NOMO-1 treated with DMSO at 0.1 percent for 48 hours (cell line): ENCODE data around the gene OGFOD3.
A peak's percentile ranks its signal among the peaks of the same experiment; 100 is the strongest.
"Not testable (repeated sequence)": the region's sequence is repeated elsewhere in the genome, so short reads cannot be mapped to it uniquely, and the experiment has no call there.

Source experiments
- DNase-seq: peaks from one replicate; lab custom pipeline; 2025; ENCODE audit not compliant: unreplicated experiment; lab: John Stamatoyannopoulos, UW

OGFOD3 gene

DNA sequence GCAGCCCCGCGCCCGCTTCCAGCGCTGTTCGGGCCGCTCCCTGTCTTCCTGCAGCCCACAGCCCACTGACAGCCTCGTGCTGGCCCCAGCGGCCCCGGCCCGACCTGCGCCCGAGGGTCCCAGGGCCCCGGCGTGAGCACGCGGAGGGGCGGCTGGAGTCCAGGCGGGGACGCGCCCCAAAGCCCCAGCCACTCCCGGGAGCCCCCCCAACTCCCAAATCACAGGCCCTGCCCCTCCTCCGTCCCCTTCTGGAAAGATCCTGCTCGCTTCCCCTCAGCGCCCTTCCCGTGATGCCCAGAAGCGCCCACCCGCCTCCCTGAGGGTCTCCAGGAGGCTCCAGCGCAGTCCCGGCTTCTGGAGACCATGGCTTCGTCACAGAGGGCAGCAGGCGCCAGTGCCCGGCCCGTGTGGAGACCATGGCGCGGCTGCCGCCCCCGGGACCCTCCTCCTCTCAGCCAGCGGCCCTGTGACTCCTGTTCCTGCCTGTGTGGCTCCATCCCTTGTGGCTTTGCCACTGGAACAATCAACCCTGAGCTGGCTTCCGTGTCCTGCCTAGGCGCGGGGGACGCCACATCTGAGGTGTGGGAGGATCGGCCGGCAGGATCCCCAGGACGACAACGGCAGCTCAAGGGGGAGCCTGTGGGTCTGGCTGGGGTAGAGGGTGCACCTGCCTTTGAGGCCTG, 42.9 kb downstream of the OGFOD3 start:
- no peak for DNase-seq

DNA sequence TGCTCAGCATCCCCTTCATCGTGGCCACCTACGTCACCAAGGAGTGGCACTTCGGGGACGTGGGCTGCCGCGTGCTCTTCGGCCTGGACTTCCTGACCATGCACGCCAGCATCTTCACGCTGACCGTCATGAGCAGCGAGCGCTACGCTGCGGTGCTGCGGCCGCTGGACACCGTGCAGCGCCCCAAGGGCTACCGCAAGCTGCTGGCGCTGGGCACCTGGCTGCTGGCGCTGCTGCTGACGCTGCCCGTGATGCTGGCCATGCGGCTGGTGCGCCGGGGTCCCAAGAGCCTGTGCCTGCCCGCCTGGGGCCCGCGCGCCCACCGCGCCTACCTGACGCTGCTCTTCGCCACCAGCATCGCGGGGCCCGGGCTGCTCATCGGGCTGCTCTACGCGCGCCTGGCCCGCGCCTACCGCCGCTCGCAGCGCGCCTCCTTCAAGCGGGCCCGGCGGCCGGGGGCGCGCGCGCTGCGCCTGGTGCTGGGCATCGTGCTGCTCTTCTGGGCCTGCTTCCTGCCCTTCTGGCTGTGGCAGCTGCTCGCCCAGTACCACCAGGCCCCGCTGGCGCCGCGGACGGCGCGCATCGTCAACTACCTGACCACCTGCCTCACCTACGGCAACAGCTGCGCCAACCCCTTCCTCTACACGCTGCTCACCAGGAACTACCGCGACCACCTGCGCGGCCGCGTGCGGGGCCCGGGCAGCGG, 43.6 kb downstream of the OGFOD3 start:
- no peak for DNase-seq

DNA sequence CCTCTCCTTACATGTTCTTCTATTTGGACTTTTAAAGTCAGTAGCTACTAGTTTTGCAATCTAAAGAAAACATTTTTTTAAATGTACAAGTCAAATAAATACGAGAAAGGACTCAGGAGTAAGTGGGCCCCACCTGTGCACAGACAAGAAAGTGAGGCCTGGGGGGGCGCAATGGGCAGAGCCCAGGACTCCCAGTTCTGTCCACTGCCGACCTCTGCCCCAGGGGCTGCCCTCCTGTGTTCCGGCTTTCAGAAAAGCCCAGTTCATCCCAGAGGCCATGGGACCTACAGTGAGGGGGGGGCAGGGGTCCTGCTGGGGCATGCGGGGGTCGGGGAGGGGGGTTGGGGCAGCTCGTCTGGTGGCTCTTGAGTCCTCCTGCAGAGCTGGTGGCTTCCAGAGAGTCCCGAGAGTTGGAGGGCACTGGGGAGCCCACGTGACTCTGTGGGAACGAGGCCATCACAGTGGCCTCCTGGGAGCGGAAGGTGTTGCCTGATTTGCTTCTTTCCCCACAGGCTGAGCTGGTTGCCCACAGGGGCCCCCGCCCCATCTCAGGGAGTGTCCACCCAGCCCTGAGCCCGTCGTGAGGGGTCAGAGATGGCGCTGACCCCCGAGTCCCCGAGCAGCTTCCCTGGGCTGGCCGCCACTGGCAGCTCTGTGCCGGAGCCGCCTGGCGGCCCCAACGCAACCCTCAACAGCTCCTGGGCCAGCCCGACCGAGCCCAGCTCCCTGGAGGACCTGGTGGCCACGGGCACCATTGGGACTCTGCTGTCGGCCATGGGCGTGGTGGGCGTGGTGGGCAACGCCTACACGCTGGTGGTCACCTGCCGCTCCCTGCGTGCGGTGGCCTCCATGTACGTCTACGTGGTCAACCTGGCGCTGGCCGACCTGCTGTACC, 44.4 kb downstream of the OGFOD3 start:
- no peak for DNase-seq

DNA sequence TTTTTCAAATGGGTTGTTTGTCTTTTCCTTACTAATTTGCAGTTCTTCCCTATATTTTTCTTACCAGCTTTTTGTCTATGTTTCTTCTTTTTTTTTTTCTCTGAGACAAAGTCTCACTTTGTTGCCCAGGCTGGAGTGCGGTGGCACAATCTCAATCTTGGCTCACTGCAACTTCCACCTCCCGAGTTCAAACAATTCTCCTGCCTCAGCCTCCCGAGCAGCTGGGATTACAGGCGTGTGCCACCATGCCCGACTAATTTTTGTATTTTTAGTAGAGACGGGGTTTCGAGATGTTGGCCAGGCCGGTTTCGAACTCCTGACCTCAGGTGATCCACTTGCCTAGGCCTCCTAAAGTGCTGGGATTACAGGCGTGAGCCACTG, 45.3 kb downstream of the OGFOD3 start:
- not testable (repeated sequence) for DNase-seq

DNA sequence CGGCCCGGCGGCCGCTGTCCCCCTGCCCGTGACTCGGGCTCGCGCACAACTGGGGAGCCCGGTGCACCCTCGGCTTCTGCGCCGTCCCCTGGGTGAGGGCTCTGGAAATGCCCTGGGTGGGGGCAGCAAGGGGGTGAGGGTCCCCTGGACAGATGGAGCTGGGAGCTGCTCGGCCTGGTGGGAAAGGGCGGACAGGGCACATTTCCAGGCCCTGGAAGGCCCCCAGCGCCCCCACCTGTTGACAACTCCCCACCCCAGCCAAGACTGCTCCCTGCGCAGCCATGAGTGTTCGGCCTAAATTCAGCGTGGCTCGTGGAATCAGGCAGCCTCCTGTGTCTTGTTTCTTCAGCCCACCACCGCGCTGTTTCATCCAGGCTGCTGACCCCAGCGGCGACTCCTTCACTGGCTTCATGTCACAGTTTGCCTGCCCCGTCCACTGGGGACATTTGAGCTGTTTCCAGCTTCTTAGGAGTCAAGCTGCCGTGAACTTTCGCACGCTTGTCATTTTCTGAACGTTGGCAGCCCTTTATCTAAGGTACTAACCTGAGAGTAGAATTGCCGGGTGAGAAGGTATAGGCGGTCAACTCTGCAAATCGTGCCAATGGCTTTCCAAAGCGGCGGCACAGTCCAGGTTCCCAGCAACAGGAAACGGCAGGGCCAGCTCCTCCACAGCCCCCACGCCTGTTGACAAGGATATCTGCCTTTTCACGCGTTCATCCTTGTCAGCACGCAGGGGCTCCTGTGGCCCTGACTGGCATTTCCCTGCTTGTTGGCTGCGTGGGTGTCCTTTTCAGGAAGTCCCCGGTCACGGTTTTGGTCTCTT, 45.9 kb downstream of the OGFOD3 start:
- DNase-seq: no peak

DNA sequence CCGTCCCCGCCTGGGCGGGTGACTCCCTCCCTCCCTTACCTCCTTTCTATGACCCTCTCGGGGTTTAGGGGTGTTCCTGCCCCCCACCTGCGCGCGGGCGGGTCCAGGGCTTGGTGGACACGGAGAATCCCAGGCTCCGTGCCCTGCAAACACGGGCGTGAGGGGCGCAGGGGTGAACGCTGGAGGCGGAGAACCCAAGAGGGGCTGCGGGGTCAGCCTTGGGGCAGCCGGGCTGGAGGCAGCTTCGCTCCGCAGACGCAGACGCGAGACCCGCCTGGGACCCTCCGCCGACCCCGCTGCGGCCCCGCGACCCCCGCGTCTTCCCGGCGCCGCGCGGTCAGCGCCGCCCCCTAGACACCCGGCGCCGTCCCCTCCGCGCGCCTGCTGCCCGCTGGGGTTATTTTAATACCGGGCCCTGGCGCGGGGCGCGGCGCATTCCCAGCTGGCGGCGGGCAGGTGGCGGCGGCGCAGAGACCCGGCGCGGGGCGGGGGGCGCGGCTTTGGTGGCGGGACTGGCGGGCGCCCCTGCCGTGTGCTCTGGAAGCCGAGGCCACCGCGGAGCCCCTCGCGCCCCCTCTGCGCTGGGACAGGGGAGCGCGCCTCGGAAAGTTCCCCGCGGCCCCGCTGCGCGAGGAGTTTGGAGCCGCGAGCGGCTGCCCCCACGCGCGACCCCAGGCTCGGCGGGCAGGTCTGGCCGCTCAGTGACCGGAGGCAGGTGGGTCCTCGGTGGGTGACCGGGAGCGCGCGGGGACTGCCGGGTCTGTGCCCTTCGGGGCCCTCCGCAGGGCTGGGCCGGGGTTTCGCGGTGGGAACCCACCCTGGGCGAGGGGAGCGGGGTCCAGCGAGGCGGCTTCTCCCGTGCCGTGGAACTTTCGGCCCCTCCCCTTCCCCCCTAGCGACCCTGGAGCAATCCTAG, 46.8 kb downstream of the OGFOD3 start, which contains the start of gene UTS2R:
Gene UTS2R, plus strand, starts transcription at position 433 of the 916 bp plus-strand sequence. CDS start 2,560 bp downstream, outside the sequence.
- no peak for DNase-seq

DNA sequence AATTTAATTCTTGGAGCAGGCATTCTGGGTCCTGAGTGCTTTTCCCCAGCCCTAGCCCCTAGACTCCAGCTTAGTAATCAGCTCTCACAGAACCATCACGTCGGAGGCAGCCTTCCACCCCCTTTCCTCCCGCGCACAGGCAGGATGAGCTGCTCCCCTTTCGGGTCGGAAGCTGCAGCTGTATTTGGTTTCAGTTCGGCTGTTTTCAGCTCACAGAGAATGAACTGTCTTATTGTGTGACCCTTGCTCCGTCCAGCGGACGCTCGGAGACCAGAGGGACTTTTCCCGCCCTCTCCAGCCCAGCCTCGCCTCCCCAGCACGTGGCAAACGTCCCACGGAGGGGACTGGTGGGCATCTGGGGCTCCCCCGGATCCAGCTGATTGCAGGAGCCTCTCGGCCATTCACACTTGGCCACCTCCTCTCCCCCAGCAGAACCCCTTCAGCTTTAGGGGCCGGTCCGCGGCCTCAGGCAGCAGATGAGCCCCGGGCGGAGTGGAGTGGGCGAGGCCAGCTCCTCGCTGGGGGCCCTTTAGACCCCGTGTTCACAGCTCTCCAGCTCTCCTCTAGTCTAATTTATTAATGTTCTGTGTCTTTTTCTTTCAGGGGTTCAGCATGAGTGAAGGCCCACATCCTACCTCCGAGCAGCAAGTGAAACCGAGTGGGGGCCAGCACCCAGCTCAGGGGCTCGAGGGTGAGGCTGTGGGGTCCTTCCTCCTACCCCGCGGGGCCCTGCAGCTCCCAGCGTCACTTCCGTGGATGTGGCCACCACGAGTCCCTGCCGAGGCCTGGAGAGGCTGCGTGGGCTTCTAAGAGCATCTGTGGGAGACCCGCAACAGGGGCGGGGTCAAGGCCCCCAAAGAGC, 47.7 kb downstream of the OGFOD3 start:
- DNase-seq: no peak

DNA sequence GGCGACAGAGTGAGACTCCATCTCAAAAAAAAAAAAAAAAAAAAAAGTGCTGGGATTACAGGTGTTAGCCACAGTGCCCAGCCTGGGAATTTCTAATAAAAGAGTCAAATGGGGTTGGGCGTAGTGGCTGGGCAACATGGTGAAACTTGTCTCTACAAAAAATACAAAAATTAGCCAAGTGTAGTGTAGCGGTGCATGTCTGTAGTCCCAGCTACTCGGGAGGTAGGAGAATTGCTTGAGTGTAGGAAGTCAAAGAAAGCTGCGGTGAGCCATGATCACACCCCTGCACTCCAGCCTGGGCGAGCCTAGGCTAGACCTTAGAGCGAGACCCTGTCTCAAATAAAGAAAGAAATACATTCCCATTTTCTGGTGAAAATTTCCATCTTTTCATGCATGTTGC, 49.2 kb downstream of the OGFOD3 start:
- DNase-seq: no peak

DNA sequence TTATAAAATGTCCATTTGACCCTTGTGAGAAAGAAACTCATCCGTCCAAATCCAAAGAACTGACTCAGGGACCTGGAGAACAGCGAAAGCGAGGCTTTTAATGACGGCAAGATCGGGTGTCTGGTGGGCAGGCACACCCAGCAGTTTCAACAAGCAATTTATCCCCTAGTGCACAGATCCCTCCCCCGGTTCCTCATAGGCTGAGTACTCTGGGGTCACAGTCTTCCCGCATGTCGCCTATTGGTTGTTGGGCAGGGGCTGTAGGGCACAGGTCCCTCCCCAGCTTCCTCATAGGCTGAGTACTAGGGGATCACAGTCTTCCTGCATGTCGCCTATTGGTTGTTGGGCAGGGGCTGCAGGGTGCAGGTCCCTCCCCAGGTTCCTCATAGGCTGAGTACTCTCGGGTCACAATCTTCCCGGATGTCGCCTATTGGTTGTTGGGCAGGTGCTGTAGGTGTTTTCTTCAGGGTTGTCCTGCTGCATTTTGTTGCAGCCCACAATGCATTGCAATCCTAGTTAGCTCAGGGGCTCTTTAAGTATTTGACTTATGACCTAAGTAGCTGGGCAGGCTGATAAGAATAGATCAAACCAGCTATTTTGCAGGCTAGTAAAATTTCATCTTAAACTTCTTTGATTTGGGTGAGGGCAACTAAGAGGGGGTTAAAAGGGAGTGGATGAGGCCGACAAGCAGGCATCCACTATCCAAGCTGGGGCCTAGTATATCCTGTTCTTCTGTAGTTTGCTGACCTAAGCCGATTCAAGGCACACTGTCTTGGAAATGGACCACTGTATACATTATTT, 50.5 kb downstream of the OGFOD3 start:
- peak; percentile 86 for DNase-seq

DNA sequence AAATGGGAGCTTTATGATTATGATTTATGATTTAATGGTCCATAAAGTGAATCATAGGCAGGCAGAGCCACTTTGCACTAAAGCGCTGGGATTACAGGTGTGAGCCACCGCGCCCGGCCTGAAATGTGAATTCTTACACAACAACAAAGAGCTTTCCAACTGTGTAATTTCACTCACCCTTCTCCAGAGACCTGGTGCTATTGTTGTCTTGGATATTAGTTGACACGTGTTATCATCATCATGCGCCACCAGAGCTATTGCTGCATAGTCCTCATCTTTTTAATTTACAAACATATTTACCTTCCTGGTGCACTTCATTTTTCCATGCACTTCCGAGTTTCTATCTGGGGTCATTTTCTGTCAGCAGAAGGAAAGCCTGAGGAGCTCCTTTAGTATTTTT, 51.6 kb downstream of the OGFOD3 start:
- no peak for DNase-seq

DNA sequence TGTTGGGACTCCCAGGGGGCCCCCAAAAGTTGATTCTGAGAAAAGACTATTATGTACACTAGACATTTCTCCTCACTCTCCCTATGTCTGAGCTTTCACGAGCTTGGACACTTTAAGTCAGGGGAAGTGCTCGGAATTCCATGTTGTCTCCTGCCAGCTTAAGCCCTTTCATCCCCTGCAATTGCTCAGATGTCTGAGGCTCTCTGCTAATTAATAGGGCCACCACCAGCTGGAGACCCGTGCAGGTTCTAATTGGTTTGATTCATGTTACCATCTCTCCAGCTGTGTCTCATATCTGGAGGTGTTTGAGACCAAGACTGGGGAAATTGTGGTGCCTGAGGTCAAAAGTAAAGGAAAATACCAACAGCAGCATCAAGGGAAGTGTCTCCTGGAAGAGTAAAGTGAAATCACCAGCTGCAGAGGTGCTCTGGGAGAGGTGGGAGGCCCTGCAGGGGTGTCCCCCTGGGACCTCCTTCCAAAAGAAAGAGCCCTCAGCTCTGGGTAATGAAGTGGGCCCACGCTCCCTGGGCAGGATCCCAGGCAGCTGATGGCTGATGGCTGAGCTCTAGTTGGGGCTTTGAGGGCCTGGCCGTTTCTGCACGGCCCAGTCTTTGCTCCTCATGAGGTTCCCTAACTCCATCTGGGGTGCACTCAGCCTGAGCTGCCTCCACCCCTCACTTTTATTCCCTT, 52.6 kb downstream of the OGFOD3 start:
- DNase-seq: no peak

DNA sequence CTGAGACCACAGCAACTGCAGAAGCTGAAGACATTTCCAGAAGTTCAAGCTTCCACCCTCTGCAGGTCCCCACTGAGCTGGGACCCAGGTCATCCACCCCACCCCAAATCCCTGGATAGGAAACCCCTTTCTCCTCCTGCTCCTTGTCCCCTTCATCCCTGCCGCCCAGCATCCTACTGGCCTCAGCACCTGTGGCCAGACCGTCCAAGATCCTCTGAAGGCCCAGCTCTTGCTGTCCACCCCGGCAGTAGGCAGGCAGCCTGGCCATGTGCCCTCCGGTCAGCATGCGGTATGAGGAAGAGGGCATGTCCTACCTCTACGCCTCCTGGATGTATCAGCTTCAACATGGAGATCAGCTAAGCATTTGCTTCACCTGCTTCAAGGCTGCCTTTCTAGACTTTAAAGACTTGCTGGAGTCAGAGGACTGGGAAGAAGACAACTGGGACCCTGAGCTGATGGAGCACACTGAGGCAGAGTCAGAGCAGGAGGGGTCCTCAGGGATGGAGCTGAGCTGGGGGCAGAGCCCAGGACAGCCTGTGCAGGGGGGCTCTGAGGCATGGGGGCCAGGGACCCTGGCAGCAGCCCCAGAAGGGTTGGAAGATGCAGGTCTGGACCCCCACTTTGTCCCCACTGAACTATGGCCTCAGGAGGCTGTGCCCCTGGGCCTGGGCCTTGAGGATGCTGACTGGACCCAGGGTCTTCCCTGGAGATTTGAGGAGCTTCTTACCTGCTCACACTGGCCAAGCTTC, 56.3 kb downstream of the OGFOD3 start:
- no peak for DNase-seq

DNA sequence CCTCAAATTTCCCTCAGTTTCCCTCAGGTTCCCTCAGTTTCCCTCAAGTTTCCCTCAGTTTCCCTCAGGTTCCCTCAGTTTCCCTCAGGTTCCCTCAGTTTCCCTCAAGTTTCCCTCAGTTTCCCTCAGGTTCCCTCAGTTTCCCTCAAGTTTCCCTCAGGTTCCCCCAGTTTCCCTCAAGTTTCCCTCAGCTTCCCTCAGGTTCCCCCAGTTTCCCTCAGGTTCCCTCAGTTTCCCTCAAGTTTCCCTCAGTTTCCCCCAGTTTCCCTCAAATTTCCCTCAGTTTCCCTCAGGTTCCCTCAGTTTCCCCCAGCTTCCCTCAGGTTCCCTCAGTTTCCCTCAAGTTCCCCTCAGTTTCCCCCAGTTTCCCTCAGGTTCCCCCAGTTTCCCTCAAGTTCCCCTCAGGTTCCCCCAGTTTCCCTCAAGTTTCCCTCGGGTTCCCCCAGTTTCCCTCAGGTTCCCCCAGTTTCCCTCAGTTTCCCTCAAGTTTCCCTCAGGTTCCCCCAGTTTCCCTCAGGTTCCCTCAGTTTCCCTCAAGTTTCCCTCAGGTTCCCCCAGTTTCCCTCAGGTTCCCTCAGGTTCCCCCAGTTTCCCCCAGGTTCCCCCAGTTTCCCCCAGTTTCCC, 58.8 kb downstream of the OGFOD3 start:
- not testable (repeated sequence) for DNase-seq

DNA sequence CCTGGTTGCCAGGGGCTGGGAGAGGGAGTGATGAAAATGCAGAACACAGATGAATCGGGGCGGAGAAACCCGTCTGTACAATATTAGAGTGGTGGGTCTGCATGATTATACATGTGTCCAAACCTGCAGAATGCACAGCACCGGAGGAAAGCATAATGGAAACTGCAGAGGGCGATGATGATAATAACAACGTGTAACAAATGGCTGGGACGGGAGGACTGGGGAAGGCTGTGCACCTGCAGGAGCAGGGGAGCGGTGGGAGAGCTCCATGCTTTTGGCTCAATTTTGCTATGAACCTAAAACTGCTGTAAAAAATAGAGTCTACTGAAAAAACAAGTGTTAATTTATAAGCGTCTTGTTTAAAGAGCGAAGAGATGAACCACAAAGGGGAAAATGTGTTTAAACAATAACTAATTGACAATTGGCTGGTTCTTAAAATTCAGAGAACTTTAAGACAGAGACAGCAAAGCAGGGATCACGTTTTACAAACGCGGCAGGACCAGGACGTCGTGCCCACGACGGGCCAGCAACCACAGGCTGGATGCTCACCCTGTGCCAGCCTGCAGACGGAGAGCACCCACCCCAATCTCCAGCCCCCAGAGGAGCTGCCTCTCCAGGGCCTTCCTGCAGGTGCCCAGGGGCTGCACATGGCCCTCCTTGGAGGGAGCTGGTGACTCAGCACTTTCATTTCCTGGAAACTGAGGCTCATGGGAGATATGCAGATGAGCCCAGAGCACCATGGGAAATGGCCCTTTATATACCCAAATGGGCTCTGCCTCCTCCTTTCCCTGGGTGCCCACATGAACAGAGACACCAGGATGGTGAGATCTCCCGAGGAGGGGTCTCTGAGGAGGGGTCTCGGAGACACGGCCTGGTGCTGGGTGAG, 59.7 kb downstream of the OGFOD3 start, which contains the start of gene TEX19:
Gene TEX19, plus strand, starts transcription at position 783 of the 886 bp plus-strand sequence. CDS start 2,904 bp downstream, outside the sequence.
- DNase-seq: no peak

DNA sequence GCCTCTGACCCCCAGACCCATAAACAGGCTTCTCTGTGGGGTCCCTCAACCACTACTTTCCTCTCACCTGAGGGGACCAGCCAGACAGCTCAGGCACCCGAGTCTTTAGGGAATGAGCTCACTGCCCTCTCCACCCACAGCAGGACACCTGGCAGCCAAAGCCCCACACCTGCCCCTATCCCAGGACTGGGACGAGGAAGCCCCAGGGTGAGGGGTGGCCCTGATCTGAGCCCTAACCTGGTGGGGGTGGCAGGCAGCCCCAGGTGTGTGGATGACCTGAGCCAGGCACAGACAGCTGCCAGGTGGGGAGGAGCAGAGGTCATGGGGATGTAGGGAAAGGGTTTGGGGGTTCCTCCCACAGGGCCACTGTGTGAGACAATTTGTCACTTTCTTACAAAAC, 61.0 kb downstream of the OGFOD3 start:
- no peak for DNase-seq
